Measurements from ENCODE around the gene CHIA.

The CHIA gene

GRCh38 chr1:111369645-111370044 is 79.0 kb downstream of the CHIA start:
- DNase-seq: no peak

Data from NCI-H446 treated with DMSO at 0.1 percent for 48 hours (cell line).